Right renal cortex interstitium (tissue), 3 donors: Measurements from ENCODE around the gene ATP8A2. TPM values are rescaled to one million over a fixed set of nuclear protein-coding genes. Genes with fewer than 3 reads are reported as not detected.
"Not testable (repeated sequence)": the region's sequence is repeated elsewhere in the genome, so short reads cannot be mapped to it uniquely, and the experiment has no call there.

Source experiments
- DNase-seq, 3 donors: peaks; one replicate each; pipeline ENCODE4 v3.0.0-alpha.2; 2013; ENCODE audit warnings: low read depth in 3 of 3, low spot score in 2 of 3
- polyA plus RNA-seq, 3 donors: library from polyadenylated mRNA; unstranded; fragments of 120-200 nt; gene quantifications; one replicate each; pipeline ENCODE4 v1.2.1, GENCODE V29; 2013; ENCODE audit not compliant: insufficient read length in 3 of 3

The ATP8A2 gene
- polyA plus RNA-seq, 3 donors: 5.5 to 7.2 (median 6.3) TPM

- DNase-seq: no peak
These were observed 389.3 kb downstream of the ATP8A2 start for GRCh38 chr13:25761041-25761440.

DNA sequence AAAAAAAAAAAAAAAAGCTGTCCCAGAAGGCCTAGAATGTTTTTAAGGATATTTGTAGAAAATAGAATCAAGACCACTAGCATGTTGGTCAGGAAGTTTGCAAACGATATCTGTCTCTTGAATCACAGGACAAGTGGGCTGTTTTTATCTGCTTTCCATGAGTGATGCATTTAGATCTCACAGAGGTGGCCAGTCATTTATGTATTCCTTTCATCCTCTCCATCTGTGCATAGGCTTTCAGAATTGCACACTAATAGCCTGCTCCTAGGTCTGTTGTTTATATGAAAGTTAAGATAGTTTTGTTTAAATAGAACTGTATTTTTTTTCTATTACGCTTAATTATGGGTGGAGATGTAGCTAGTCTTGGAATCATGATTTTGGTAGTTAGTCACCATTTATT is 390.5 kb downstream of the ATP8A2 start:
- no peak for DNase-seq

- no peak for DNase-seq
These were observed 391.1 kb downstream of the ATP8A2 start for GRCh38 chr13:25762795-25763377.

GRCh38 chr13:25764378-25764777 is 392.6 kb downstream of the ATP8A2 start:
- no peak for DNase-seq

DNA sequence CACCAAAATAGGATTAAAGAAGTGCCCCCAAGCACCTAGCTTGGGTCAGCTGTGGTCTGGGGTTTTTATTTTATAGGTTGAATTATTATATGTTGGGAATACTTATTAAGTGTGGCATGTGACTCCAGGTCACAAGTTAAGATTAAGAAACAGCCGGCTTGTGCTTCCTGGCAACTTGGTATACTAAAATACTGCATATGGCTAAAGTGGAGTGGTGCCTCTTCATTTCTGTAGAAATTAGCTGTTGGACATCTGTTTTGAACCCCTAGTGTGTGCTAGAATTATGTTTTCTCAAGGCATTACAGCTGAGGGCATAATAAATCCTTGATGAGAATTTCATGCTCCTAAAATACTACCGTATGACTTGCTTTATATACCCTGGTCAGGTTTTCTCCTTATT is 393.5 kb downstream of the ATP8A2 start:
- no peak for DNase-seq

- no peak for DNase-seq
These were observed 394.8 kb downstream of the ATP8A2 start for GRCh38 chr13:25766576-25766975.

DNA sequence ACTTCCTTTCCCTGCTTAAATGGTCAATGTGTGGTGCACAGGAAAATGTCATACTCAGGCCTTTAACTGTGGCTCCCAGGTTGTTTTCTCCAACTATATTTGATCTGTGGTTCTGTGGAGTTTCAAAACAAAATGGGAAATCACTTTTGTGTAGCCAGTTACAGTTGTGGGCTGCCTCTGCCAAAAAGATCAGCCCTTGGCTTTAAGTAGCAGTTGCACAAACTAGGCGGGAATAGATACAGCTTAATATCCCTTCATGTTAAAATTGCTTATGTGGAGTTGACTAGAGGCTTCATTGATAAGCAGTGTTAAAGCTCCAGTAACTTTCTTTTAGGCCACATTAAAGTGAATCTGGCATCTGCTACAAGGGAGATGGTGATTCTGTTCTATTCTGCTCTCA is 395.2 kb downstream of the ATP8A2 start:
- no peak for DNase-seq

DNA sequence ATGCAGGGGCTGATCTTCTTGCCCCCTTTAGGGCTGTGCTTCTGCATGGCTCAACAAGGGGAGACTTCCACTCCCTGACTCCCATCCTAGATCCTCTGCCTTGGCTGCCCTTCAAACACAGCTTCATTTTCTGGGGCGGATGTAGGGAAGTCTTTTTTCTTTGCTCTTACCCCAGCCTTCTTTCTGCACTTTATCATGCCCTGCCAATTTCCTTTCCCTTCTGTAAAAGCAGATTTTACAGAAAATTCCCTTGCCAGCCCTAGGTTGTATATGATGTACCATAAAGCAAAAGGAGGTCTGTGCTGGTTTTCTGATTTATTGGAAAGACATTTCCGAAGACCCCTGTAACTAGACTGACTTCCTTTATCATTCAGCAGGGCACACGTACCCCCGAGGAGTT is 396.6 kb downstream of the ATP8A2 start:
- no peak for DNase-seq

DNA sequence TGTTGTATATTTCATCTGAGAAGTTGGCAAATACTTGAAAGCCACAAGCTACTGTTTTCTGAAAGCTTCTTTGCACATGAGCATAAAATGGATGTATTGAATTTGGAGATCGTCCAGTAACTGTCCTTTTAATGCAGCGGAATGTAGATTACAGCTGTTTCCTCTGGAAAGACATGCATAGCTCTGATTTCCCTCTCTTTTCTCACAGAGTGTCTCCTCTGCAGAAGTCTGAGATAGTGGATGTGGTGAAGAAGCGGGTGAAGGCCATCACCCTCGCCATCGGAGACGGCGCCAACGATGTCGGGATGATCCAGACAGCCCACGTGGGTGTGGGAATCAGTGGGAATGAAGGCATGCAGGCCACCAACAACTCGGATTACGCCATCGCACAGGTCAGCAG is 397.1 kb downstream of the ATP8A2 start:
- peak; percentile 45 to 52 (median 47) for DNase-seq

DNA sequence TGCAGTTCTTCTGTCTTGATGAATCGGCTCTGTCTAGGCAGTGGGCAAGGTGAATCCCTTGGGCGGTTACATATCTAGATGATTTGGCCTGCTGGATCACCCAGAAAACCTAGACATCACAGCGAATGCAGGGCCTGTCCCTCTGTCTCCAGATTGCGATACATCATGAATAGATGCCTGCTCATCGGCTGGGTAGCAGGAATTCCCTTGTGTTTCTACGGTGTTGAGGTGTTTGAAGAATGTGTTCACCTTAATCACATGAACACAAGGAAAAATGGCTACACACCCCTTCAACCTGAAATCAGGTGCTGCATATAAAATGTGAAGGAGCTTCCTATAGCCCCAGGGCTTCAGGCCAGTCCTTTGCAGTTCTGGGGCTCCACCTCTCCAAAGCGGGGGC is 398.8 kb downstream of the ATP8A2 start:
- no peak for DNase-seq

- no peak for DNase-seq
These were observed 399.4 kb downstream of the ATP8A2 start for GRCh38 chr13:25771202-25771601.

GRCh38 chr13:25771641-25772478 is 400.1 kb downstream of the ATP8A2 start:
- DNase-seq: no peak

DNA sequence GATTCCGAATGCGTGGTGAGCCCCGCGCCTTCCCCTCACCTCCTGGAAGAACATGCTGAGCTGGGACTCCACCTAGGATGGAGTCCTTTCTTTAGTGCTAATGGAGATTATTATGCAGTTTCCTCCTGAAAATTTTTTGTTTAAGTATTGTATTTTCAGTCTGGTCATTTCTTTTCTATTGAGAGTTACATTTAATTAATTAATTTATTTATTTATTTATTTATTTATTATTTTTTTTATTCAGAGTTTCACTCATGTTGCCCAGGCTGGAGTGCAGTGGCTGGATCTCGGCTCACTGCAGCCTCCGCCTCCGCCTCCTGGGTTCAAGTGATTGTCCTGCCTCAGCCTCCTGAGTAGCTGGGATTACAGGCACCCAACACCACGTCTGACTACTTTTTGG is 400.8 kb downstream of the ATP8A2 start:
- DNase-seq: not testable (repeated sequence)

DNA sequence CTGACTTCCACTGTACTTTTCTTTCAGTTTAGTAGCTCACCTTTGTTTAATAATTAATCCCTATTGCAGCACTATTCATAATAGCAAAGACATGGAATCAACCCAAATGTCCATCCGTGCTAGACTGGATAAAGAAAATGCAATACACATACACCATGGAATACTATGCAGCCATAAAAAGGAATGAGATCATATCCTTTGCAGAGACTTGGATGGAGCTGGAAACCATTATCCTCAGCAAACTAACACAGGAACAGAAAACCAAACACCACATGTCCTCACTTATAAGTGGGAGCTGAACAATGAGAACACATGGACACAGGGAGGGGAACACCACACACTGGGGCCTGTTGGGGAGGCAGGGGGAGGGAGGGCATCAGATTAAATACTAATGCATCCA is 402.3 kb downstream of the ATP8A2 start:
- DNase-seq: not testable (repeated sequence)

GRCh38 chr13:25775275-25775674 is 403.5 kb downstream of the ATP8A2 start:
- DNase-seq: no peak

DNA sequence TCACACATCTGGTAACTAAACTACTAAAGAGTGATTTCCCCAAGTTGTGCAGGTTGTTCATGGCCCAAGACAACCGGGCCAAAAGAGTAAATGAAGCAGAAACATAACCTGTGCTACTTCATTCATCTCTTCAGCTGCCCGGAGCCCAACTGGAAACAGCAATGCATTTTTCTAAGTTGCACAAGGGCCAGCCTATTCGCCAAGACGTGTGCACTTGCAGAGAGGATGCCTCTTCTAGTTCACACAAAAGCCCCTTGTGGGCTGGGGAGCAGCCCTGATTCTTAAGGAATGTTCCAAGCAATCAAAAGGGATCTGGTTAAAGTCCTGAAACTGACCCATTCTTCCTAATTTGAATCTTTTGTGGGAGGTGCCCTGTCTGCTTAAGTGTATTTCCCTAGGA is 404.2 kb downstream of the ATP8A2 start:
- no peak for DNase-seq

- no peak for DNase-seq
These were observed 404.9 kb downstream of the ATP8A2 start for GRCh38 chr13:25776722-25777121.

DNA sequence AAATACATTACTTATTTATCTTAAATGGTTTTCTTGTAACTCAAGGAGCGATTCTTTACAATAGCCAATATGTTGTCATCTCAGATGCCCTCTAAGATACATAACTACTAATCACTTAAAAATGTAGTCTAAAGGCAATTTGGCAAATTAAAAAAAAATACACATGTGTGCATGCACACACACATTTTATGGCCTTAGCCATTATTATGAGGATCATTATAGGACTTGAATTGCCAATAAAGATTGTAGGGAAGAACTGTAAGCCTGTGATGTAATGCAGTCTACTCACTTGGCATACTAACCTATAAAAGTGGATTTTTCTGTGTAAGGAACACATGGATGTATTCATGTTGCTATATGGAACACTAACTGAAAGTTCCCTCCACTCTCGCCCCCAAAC is 405.7 kb downstream of the ATP8A2 start:
- no peak for DNase-seq

GRCh38 chr13:25778365-25778764 is 406.6 kb downstream of the ATP8A2 start:
- no peak for DNase-seq

DNA sequence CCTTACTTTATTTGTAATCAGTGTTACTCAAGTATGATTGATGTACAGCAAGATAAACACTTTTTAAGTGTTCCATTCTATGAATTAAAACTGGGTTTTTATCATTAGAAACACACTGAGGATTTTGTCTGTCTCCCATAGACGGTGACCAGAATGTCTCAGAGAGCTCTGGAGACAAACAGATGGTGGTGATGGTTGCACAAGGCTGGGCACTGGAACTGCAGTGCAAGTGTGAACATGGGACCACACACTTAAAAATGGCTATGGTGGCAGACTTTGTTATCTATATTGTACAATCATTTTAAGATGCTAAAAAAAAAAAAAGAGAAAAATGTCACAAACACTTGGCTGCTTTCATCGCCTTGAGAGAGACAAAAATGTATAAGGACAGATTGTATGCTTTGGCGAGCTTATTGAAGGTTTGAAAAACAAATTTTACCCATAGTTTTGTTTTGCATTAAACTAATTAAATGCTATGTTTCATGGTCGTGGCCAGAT is 407.1 kb downstream of the ATP8A2 start:
- DNase-seq: no peak

- DNase-seq: no peak
These were observed 411.3 kb downstream of the ATP8A2 start for GRCh38 chr13:25783076-25783475.

DNA sequence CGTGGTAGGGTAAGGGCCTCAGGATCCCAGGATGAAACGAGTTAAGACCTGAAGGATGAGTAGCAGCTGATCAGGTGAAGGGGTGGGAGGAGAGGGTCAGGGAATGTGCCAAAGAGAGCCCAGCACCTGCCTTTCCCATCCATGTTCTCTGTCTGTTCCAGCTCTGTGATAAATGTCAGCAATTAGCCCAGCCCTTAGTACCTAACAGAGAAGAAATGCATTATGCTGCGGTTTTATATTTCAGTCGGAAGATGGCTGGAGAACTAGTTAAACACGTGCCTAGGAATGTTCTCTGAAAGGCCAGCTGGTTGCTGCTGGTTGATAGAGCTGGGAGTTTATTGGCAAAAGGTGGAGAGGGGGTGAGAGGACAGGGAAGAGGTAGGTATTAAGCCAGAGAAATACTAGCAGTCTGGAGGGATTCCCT is 411.8 kb downstream of the ATP8A2 start:
- no peak for DNase-seq
